ENCODE results near the gene CACHD1.

Gene CACHD1

DNA sequence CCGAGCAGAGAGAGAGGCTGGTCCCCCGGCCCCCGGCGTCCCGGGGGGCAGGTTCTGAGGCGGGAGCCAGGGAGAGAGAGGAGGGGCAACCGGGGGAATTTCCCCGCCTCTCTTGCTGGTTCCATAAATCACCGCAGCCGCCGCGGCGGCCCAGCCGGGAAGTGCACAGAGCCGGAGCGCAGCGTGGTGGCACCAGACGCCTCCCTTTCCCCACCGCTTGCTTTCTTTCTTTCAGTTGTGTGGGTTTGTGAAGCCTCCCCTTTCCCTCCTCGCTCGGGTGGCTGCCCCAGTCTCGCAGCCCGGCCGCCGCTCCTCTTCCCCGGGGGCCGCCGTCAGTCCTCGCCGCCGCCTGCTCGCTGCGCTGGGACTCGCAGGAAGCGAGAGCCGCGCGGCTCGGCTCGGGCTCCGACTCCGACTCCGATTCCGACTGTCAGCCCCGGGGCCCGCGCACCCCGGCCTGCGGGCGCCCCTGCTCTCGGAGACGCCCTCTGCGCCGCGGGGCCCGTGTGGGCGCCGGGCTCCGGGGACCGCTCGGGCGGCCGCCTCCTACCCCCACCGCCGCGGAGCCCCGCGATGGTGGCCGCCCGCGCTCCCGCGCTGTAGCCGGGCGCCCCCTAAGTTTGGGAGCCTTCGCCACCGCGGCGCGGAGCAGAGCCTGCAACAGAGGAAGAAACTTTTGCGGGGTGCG lies at the start of gene CACHD1:
Gene CACHD1, plus strand, starts transcription at position 153 of the 688 bp plus-strand sequence. CDS start 616 bp downstream, outside the sequence.
- no peak for DNase-seq

DNA sequence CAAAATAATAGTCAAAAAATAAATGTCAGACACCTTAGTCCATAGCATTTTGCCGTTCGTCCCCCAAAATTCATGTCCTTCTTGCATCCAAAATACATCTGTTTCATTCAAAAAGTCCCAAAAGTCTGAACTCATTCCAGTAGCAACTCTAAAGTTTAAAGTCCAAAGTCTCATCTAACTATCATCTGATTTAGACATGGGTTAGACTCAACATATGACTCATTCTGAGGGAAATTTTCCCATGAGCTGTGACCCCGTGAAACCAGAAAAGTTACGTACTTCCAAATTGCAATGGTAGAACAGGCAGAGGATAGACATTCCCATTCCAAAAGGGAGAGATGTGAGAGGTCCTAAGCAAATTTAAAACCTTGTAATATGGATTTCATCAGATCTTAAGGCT lies 48.6 kb upstream of the CACHD1 start:
- DNase-seq, result no peak

DNA sequence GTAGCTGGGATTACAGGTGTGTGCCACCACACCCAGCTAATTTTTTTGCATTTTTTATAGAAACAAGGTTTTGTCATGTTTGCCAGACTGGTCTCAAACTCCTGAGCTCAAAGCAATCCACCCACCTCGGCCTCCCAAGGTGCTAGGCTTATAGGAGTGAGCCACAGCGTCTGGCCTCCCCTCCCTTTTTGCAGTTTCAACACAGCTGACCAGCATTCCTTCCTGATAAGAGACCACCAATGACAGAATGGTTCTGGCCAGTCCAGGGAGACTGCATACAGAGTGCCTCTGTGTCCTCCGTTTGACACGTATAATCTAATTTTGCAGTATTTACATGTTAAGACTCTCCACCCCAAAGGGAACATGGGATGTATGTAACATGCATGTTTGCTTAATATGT lies 46.4 kb upstream of the CACHD1 start:
- no peak for DNase-seq

- no peak for DNase-seq
Observed at GRCh38 chr1:64424412-64424811, 45.5 kb upstream of the CACHD1 start.

- DNase-seq, result no peak
Observed at GRCh38 chr1:64425521-64425920, 44.4 kb upstream of the CACHD1 start.

DNA sequence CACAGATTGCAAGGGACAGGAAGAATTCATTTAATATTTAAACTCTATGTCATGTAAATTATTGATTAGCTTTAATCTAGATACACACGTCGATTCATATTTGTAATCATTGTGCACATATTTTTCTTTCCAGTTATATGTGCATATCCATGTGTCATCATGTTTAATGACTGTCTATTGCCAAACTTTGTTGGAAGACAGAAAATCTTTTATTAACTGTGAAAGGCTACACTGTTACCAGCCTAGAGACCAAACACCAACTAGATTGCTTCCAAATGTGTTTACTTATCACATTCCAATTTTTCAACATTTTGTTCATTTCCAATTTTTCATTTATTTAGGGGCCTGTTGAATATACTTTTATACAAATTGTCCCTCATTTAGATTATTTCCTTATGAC lies 43.2 kb upstream of the CACHD1 start:
- no peak for DNase-seq

DNA sequence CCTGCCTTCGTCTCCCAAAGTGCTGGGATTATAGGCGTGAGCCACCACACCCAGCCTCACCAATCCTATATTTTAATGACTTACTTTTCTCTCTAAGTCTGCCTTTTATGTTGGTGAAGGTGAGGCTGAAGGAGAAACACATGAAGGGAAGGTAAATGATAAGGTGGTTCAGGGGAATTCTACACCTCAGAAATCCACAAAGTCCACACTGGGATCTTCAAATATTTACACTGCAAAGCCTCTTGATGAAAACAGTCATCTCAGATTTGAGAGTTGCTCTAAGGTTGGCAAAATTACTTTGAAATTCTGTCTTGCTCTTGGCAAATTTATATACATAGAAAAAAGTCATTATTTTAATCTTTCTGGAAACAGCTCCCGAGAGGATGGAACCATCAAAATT lies 42.0 kb upstream of the CACHD1 start:
- DNase-seq, result no peak

DNA sequence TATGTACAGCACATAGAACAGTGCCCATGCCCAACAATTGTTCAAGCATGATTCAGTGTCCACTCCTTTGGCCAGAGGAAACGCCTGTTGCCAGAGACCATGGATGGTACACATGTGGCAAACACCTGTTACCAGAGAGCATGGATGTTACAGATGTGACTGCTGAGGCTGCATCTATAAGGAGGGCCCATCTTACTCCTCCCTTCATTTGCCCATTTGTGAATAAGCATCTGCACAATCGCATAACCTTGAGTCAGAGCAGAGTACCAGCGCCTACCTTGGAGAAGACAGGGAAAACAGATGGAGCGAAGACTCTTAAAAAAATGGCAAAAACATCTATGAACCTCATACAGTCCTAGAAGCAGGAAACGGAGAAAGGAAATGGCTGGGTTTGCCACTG lies 36.6 kb upstream of the CACHD1 start:
- no peak for DNase-seq

DNA sequence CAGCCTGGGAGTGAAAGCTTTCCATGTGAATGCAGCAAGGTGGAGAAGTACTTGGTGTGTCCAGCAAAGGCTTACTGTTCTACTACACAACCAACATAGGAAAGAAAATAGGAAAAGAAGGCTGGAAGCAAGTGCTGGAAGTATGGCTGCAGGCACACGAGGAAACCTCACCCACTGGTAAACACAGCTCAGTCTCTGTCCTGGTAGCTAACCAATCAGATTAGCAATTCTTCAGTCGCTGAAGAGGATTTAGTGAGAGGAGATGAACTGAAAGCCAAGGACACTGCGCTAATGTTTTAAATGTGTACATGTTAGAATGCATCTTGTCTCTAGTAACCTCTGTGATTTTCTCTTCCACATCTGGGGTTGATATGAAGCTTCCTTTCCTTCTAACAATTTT lies 36.2 kb upstream of the CACHD1 start:
- DNase-seq, result no peak

GRCh38 chr1:64435000-64435399 lies 34.9 kb upstream of the CACHD1 start:
- no peak for DNase-seq

- no peak for DNase-seq
Observed at GRCh38 chr1:64437453-64437852, 32.5 kb upstream of the CACHD1 start.

- no peak for DNase-seq
Observed at GRCh38 chr1:64440183-64440826, 29.6 kb upstream of the CACHD1 start.

GRCh38 chr1:64451440-64451839 lies 18.5 kb upstream of the CACHD1 start:
- DNase-seq, result no peak

DNA sequence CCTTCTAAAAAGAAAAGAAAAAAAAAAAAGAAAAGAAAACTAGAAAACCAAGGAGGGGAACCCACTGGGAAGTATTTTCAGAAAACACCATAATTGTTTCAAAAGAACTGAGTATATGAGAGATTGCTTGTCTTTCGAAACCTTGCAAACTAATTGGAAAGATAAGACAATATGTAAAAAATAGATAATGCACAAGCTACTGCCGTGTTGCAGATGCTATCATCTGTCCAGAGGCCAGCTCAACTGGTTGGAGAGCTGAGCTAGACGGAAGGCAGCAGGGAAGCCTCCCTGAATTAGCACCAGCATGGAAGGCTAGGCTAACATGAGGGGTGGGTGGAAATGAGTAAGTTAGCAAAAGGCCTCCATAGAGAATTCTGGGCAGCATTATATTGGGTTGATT lies 16.2 kb upstream of the CACHD1 start:
- DNase-seq, result no peak

- no peak for DNase-seq
Observed at GRCh38 chr1:64458915-64459314, 11.0 kb upstream of the CACHD1 start.

- DNase-seq, result no peak
Observed at GRCh38 chr1:64459743-64460142, 10.2 kb upstream of the CACHD1 start.

GRCh38 chr1:64466033-64466432 lies 3.9 kb upstream of the CACHD1 start:
- DNase-seq, result no peak

GRCh38 chr1:64469116-64469976 lies 583 bp upstream of the CACHD1 start:
- DNase-seq, result no peak

DNA sequence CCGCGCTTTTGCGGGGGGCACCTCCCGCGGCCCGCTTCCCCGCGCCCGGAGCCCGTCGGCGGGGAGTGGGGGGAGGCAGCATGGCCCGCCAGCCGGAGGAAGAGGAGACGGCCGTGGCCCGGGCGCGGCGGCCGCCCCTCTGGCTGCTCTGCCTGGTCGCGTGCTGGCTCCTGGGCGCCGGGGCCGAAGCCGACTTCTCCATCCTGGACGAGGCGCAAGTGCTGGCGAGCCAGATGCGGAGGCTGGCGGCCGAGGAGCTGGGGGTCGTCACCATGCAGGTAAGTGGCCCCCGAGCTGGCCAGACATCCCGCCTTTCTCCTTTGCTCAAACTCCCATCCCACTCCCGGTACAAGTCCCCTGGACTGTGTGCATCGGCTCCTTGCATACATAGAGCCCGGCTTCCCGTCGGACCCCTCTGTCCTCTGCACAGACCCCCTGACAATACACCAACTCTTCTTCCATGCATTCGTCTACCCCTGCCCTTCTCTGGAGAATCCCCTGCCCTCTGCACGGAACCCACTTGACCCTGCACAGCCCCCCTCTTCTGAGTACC lies 812 bp downstream of the CACHD1 start:
- DNase-seq, result no peak

DNA sequence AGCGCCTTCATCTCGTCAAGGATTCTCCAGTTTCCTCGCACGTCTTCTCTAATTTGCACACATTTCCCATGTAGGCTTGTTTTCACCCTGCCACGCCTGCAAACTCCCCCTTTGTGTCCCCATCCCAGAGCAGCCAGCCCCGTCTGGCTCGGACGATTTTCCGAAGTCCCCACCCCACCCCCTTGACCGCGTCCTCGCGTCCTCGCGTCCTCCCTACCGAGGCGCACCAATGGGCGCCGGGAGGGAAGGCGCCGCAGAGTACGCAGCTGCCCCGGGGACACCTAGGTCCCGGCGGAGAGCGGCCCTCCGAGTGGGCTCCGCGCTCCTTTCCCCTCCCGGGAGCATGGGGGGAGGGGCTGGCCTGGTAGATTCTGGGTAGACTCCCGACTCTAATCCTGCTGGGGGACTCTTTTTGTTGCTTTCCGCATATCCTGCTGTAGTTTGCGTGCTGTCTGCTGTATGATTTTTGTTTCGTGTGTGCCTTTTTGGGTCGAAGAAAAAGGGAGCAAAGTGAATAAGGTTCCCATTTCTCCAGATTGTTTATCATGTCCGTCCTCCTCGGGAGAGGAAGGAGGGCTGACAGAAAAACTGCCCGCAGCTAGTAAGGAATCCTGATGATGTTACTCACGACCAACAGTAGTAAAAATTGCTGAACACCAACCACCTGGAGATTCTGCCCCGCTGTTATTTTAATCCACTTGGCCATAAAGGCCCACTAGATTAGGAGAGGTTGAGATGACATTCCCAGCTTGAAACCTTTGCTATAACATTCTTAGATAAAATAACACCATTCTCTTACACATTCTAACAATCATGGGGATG lies 1.5 kb downstream of the CACHD1 start:
- DNase-seq, result no peak

- DNase-seq, result no peak
Observed at GRCh38 chr1:64472040-64472376, 2.1 kb downstream of the CACHD1 start.

DNA sequence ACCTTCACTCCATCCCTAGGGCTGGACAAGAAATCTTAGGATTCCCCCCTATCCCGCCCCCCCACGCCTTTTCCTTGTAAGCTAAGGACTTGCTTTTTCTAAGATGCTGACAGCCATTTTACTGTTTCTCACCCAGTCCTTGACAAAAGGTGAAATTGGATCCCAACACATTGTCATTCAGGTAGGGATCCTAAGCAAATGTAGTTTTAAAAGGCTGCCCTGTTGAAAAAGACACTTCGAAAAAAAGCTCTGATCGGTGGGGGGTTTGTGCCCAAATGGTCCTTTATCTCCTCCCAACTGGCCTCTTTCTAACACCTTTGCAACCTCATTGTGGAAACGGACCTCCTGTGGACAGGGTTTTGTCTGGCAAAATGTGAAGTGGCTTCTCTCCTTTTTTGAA lies 2.9 kb downstream of the CACHD1 start:
- no peak for DNase-seq

DNA sequence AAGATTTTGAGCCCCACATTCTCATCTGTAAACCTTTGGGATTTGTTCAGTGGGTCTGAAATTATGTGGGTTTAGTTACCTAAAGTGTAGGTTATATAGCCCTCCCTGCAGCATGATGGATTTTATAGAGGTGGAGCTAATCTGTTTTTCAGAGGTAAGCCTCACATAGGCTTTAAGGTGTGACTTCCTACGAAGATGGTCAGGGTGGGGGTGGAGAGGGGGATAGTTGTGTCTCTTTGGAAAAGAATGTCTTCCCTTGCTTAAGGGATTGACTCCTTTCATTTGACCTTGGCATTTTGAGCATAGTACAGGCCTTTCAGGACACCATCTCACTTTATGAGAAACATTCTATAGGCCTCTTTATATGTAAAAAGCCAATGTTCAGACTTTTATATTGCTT lies 3.4 kb downstream of the CACHD1 start:
- no peak for DNase-seq

All from NK-92 treated with Interleukin-12 subunit alpha and Interleukin-12 subunit beta, amount 100 ng/mL, for 24 hours (cell line).